Measurements from ENCODE around the gene GNG5.

The GNG5 gene

GRCh38 chr1:84505493-84506001, 834 bp downstream of the GNG5 start:
- Histone ChIP-seq H3K27ac (replicated peaks) (peak overlapping the region; percentile 88), H3K27me3 (ENCODE audit: insufficient read depth, poor library complexity, severe bottlenecking) (no peaks in the 10 kb centered on the region), H3K4me3 (replicated peaks; ENCODE audit: insufficient read depth, low read length) (peak overlapping the region; percentile 83)
- TF ChIP-seq, protein P1, sequence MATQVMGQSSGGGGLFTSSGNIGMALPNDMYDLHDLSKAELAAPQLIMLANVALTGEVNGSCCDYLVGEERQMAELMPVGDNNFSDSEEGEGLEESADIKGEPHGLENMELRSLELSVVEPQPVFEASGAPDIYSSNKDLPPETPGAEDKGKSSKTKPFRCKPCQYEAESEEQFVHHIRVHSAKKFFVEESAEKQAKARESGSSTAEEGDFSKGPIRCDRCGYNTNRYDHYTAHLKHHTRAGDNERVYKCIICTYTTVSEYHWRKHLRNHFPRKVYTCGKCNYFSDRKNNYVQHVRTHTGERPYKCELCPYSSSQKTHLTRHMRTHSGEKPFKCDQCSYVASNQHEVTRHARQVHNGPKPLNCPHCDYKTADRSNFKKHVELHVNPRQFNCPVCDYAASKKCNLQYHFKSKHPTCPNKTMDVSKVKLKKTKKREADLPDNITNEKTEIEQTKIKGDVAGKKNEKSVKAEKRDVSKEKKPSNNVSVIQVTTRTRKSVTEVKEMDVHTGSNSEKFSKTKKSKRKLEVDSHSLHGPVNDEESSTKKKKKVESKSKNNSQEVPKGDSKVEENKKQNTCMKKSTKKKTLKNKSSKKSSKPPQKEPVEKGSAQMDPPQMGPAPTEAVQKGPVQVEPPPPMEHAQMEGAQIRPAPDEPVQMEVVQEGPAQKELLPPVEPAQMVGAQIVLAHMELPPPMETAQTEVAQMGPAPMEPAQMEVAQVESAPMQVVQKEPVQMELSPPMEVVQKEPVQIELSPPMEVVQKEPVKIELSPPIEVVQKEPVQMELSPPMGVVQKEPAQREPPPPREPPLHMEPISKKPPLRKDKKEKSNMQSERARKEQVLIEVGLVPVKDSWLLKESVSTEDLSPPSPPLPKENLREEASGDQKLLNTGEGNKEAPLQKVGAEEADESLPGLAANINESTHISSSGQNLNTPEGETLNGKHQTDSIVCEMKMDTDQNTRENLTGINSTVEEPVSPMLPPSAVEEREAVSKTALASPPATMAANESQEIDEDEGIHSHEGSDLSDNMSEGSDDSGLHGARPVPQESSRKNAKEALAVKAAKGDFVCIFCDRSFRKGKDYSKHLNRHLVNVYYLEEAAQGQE (IDR thresholded peaks at IDR 0.05; ENCODE audit: insufficient replicate concordance, low read depth): no peak
- no peak for TF ChIP-seq CTCF (IDR thresholded peaks at IDR 0.05; ENCODE audit: insufficient read depth, low read length)
- peak in 1 of 2 experiments; percentile 43 for DNase-seq (ENCODE audit: low read depth in 1 of 2, low spot score in 1 of 2)

GRCh38 chr1:84504580-84505492, 1.5 kb downstream of the GNG5 start:
- peak overlapping the region; percentile 83 for H3K4me3 ChIP-seq (replicated peaks; ENCODE audit: insufficient read depth, low read length)
- peak overlapping the region; percentile 88 for H3K27ac ChIP-seq (replicated peaks)
- no peaks in the 10 kb centered on the region for H3K27me3 ChIP-seq (ENCODE audit: insufficient read depth, poor library complexity, severe bottlenecking)
- DNase-seq (ENCODE audit: low read depth in 1 of 2, low spot score in 1 of 2): peak; percentile 17 to 44
- TF ChIP-seq SPI1 (IDR thresholded peaks at IDR 0.05; ENCODE audit: borderline replicate concordance, low read depth) (no peak), GABPA (IDR thresholded peaks at IDR 0.05; ENCODE audit: low read depth) (peak; percentile 12; the same call in 1 of the 2 replicates), CTCF (IDR thresholded peaks at IDR 0.05; ENCODE audit: insufficient read depth, low read length) (no peak), POLR2AphosphoS5 (IDR thresholded peaks at IDR 0.05; ENCODE audit: low read depth) (no peak)
- TF ChIP-seq, protein P1 (IDR thresholded peaks at IDR 0.05; ENCODE audit: insufficient replicate concordance, low read depth): no peak

DNA sequence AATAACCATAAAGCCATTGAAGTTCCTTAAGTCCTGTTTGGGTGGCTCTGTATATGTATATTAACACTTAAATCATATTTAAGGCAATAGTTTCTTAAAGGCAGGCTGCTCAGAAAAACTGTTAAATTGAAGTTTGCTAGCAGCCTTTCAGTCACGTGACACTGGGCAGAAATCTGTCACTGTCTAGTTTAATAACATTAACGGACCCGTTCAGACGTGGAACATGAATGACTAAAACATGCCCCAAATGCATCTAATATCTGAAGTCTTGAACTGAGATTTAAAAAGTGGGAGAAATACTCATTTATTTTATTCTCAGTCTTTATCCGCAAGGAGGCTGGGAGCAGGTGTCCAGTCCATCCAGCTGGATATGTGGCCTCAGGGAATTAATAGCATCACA, 3.5 kb downstream of the GNG5 start:
- H3K4me3 ChIP-seq (replicated peaks; ENCODE audit: insufficient read depth, low read length): no peak overlapping the region
- no peak for DNase-seq (ENCODE audit: low read depth in 1 of 2, low spot score in 1 of 2)

More for the DNA sequence above, 3.5 kb downstream of the GNG5 start:
- TF ChIP-seq, protein P1 (IDR thresholded peaks at IDR 0.05; ENCODE audit: insufficient replicate concordance, low read depth): no peak
- TF ChIP-seq CTCF (IDR thresholded peaks at IDR 0.05; ENCODE audit: insufficient read depth, low read length) (no peak), POLR2AphosphoS5 (IDR thresholded peaks at IDR 0.05; ENCODE audit: low read depth) (no peak), GABPA (IDR thresholded peaks at IDR 0.05; ENCODE audit: low read depth) (no peak), SPI1 (IDR thresholded peaks at IDR 0.05; ENCODE audit: borderline replicate concordance, low read depth) (no peak)
- H3K27me3 ChIP-seq (ENCODE audit: insufficient read depth, poor library complexity, severe bottlenecking): no peaks in the 10 kb centered on the region
- no peak overlapping the region for H3K27ac ChIP-seq (replicated peaks)

Measured in HL-60 (cell line).